Measurements from ENCODE around the gene DDN.

Gene DDN

GRCh38 chr12:48952691-48953090 lies 46.5 kb downstream of the DDN start:
- no peaks in the 10 kb centered on the region for H3K9me3 Mint-ChIP-seq
- no peak for DNase-seq
- no peak overlapping the region for H3K27ac Mint-ChIP-seq
- peaks cover 46% of the 10 kb centered on the region for H3K4me1 Mint-ChIP-seq
- H3K27me3 Mint-ChIP-seq (ENCODE audit: low read depth, poor library complexity) = peaks cover under 1% of the 10 kb centered on the region
- TF ChIP-seq CTCF (IDR thresholded peaks at IDR 0.05) = no peak
- H3K36me3 Mint-ChIP-seq (ENCODE audit: low read depth) = peaks cover 48% of the 10 kb centered on the region
- no peak overlapping the region for H3K4me3 Mint-ChIP-seq

- DNase-seq = no peak
- no peak for TF ChIP-seq CTCF (IDR thresholded peaks at IDR 0.05)
- H3K4me1 Mint-ChIP-seq = peaks cover 23% of the 10 kb centered on the region
- no peak overlapping the region for H3K4me3 Mint-ChIP-seq
- H3K27me3 Mint-ChIP-seq (ENCODE audit: low read depth, poor library complexity) = peaks cover 4% of the 10 kb centered on the region
- no peaks in the 10 kb centered on the region for H3K9me3 Mint-ChIP-seq
- peak overlapping the region; percentile 8 for H3K27ac Mint-ChIP-seq
- peaks cover 27% of the 10 kb centered on the region for H3K36me3 Mint-ChIP-seq (ENCODE audit: low read depth)
Observed at GRCh38 chr12:48947727-48948126, 51.4 kb downstream of the DDN start.

GRCh38 chr12:48946943-48947342 lies 52.2 kb downstream of the DDN start:
- no peak for DNase-seq
- no peak for TF ChIP-seq CTCF (IDR thresholded peaks at IDR 0.05)
- Mint-ChIP-seq H3K27ac (peak overlapping the region; percentile 41), H3K36me3 (ENCODE audit: low read depth) (peaks cover 19% of the 10 kb centered on the region), H3K27me3 (ENCODE audit: low read depth, poor library complexity) (peaks cover 4% of the 10 kb centered on the region), H3K4me3 (no peak overlapping the region), H3K9me3 (no peaks in the 10 kb centered on the region), H3K4me1 (peaks cover 21% of the 10 kb centered on the region)

GRCh38 chr12:48946205-48946604 lies 53.0 kb downstream of the DDN start:
- Mint-ChIP-seq H3K36me3 (ENCODE audit: low read depth) (peaks cover 17% of the 10 kb centered on the region), H3K4me3 (no peak overlapping the region), H3K27me3 (ENCODE audit: low read depth, poor library complexity) (peaks cover 4% of the 10 kb centered on the region), H3K4me1 (peaks cover 21% of the 10 kb centered on the region), H3K27ac (peak overlapping the region; percentile 25), H3K9me3 (no peaks in the 10 kb centered on the region)
- TF ChIP-seq CTCF (IDR thresholded peaks at IDR 0.05) = no peak
- DNase-seq = no peak
